HepG2 (cell line): ENCODE measurements around the gene TEF. TPM values are rescaled to one million over a fixed set of nuclear protein-coding genes. Genes with fewer than 3 reads are reported as not detected.

Experiments
- EEA1 ChIP-seq: sonication (generic); formaldehyde crosslinking; IDR thresholded peaks from 2 replicates; pipeline ENCODE4 v1.5.1; 2020; ENCODE audit warnings: mild to moderate bottlenecking, missing genetic modification reagents, borderline replicate concordance
- FOXA1 ChIP-seq, 2 experiments: fragments of 450-650 bp in 1 of 2; sonication (generic) in 1 of 2; formaldehyde crosslinking in 1 of 2; IDR thresholded peaks; 2 replicates each; pipeline versions ENCODE4 v1.4.0 to v1.6.1; 2016 to 2020; ENCODE audit warnings: missing genetic modification reagents in 1 of 2
- KLF9 ChIP-seq: IDR thresholded peaks from 2 replicates; pipeline ENCODE4 v1.6.1; 2016; ENCODE audit warnings: low read depth
- MTERF4 ChIP-seq: sonication (generic); formaldehyde crosslinking; IDR thresholded peaks from 2 replicates; pipeline ENCODE4 v1.8.0; 2023; ENCODE audit warnings: mild to moderate bottlenecking, missing genetic modification reagents
- PCBP1 ChIP-seq: fragments of 200-400 bp; formaldehyde crosslinking; IDR thresholded peaks from 2 replicates; pipeline ENCODE4 v1.6.1; 2017; ENCODE audit warnings: mild to moderate bottlenecking, low read depth, low read length, borderline replicate concordance
- SKI ChIP-seq: fragments of 450-650 bp; IDR thresholded peaks from one replicate; pipeline ENCODE4 v1.6.1; 2018; ENCODE audit warnings: mild to moderate bottlenecking; ENCODE audit not compliant: partially characterized antibody
- SP1 ChIP-seq, 2 experiments: fragments of 450-650 bp in 1 of 2; sonication (generic) in 1 of 2; formaldehyde crosslinking in 1 of 2; IDR thresholded peaks; 2 replicates each; pipeline versions ENCODE4 v1.4.0 to v1.6.1; 2016 to 2020; ENCODE audit warnings: missing genetic modification reagents in 1 of 2
- THAP11 ChIP-seq: IDR thresholded peaks from 2 replicates; pipeline ENCODE4 v1.6.1; 2016; ENCODE audit warnings: missing biosample characterization, missing genetic modification reagents
- ZBTB21 ChIP-seq: sonication (generic); formaldehyde crosslinking; IDR thresholded peaks from 2 replicates; pipeline ENCODE4 v1.4.0; 2020; ENCODE audit warnings: missing genetic modification reagents
- ZC3H13 ChIP-seq: sonication (generic); formaldehyde crosslinking; IDR thresholded peaks from 2 replicates; pipeline ENCODE4 v1.8.1; 2023; ENCODE audit warnings: mild to moderate bottlenecking, missing genetic modification reagents, moderate library complexity
- ZNF143 ChIP-seq: sonication (generic); formaldehyde crosslinking; IDR thresholded peaks from 2 replicates; pipeline ENCODE4 v1.4.0; 2020; ENCODE audit warnings: missing genetic modification reagents
- ZNF367 ChIP-seq: sonication (generic); formaldehyde crosslinking; IDR thresholded peaks from 2 replicates; pipeline ENCODE4 v1.4.0; 2020; ENCODE audit warnings: missing genetic modification reagents, borderline replicate concordance
- ZNF441 ChIP-seq: sonication (generic); formaldehyde crosslinking; IDR thresholded peaks from 2 replicates; pipeline ENCODE4 v1.7.0; 2021; ENCODE audit warnings: missing genetic modification reagents, borderline replicate concordance
- ZNF460 ChIP-seq: sonication (generic); formaldehyde crosslinking; IDR thresholded peaks from 2 replicates; pipeline ENCODE4 v1.5.1; 2020; ENCODE audit warnings: missing genetic modification reagents, mild to moderate bottlenecking, borderline replicate concordance
- ZNF564 ChIP-seq: sonication (generic); formaldehyde crosslinking; IDR thresholded peaks from 2 replicates; pipeline ENCODE4 v1.8.1; 2023; ENCODE audit warnings: mild to moderate bottlenecking, missing genetic modification reagents
- ZNF670 ChIP-seq: sonication (generic); formaldehyde crosslinking; IDR thresholded peaks from 2 replicates; pipeline ENCODE4 v1.8.0; 2022; ENCODE audit warnings: mild to moderate bottlenecking, missing genetic modification reagents, borderline replicate concordance
- ZNF720 ChIP-seq: sonication (generic); formaldehyde crosslinking; IDR thresholded peaks from 2 replicates; pipeline ENCODE4 v1.4.0; 2020; ENCODE audit warnings: missing genetic modification reagents
- ZNF841 ChIP-seq: sonication (generic); formaldehyde crosslinking; IDR thresholded peaks from 2 replicates; pipeline ENCODE4 v1.8.1; 2023; ENCODE audit warnings: missing genetic modification reagents, borderline replicate concordance
- ZNF850 ChIP-seq: sonication (generic); formaldehyde crosslinking; conservative IDR thresholded peaks from 2 replicates; pipeline ENCODE4 v1.9.0; 2021; ENCODE audit warnings: mild to moderate bottlenecking, missing genetic modification reagents
- polyA plus RNA-seq, 8 experiments: library from polyadenylated mRNA; depleted of rRNA in 3 of 8; stranded (reverse) in 7 of 8; unstranded in 1 of 8; fragments of >200 nt; fragmentation: Illumina TruSeq in 4 of 8; extraction: Trizol in 4 of 8; gene quantifications; 2 replicates each; pipeline versions ENCODE4 v1.2.1 to v1.2.3, GENCODE V29; 2011 to 2016; ENCODE audit warnings: low read depth in 4 of 8, missing spikeins in 1 of 8, mixed read lengths in 1 of 8; ENCODE audit not compliant: insufficient read depth in 1 of 8
- total RNA-seq, 5 experiments: library from RNA; depleted of rRNA; stranded (reverse); fragments of >200 nt; fragmentation: Illumina TruSeq; extraction: Trizol; gene quantifications; 2 replicates each; pipeline ENCODE4 v1.2.3, GENCODE V29; 2016; ENCODE audit warnings: low read depth in 1 of 5
- TF ChIP-seq, protein P1 (sequence below): sonication (generic); formaldehyde crosslinking; conservative IDR thresholded peaks from 2 replicates; pipeline ENCODE4 v1.4.0; 2020; ENCODE audit warnings: mild to moderate bottlenecking, missing genetic modification reagents, moderate library complexity
- TF ChIP-seq, protein P2 (sequence below), 2 experiments: IDR thresholded peaks; 2 replicates each; pipeline ENCODE4 v1.6.1; 2011 to 2012; ENCODE audit warnings: low read length in 2 of 2, borderline replicate concordance in 1 of 2, low read depth in 1 of 2, mild to moderate bottlenecking in 1 of 2, moderate library complexity in 1 of 2

The TEF gene
- total and polyA plus RNA-seq, 2 of the 13 experiments (the other 11 are each of a cell fraction or from before 2014, with no cell fraction given) = 7.6 to 11.2 TPM

DNA sequence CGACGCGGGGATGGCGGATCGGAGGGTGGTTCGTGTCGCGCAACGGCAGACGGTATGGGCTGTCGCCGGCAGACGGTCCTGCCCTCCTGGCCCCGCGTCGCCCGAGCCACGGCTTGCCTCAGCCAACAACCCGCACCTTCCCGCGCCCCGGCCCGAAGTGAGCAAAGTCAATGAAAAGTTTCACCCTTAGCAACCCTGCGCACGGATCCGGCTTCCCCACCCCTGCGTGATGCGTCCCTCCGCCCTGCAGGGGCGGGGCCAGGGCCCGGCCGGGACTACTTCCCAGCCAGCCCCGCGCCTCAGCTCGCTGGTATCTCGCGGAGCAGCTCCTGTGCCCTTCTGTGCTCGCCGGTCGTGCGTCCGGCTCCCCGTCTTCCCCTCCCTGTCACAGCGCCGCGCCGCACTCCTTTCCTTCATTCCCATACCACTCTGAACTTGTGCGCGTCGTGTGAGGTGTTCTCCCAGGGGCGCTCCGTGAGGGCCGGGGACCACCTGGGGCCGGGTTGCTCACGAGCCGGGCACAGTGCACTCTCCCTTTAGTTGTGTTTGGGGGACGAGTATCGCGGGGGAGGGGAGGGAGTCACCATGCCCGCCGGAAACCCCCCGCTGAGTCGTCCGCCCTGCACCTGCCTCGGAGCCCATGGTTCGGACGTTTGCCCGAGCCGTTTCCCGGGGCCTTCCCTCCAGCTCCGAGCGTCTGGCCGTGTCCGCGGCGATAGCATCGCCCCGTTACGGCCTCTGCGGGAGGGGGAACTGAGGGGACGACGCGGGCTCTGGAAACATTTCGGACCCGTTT, 65.1 kb downstream of the TEF start, which contains the start of gene TOB2 (continued):
- TF ChIP-seq ZBTB21 (peak; percentile 61), ZNF720 (CRISPR knock-in tag) (no peak), FOXA1 (IDR thresholded peaks at IDR 0.05) (no peak), FOXA1 (CRISPR knock-in tag; IDR thresholded peaks at IDR 0.05) (peak; percentile 45; the same call in 1 of the 2 replicates), ZC3H13 (CRISPR knock-in tag) (peak; percentile 97), THAP11 (CRISPR knock-in tag) (peak; percentile 96), ZNF850 (CRISPR knock-in tag) (peak; percentile 11; the same call in 1 of the 2 replicates), ZNF441 (CRISPR knock-in tag) (peak; percentile 72), ZNF460 (no peak; the same call in 1 of the 2 replicates), PCBP1 (peak; percentile 100), ZNF841 (CRISPR knock-in tag) (peak; percentile 97), ZNF143 (CRISPR knock-in tag) (peak; percentile 84), MTERF4 (CRISPR knock-in tag) (peak; percentile 74), ZNF564 (peak; percentile 92), SP1 (IDR thresholded peaks at IDR 0.05) (0 out of 2 replicates have a peak, but pooled peaks have one; percentile 75), SP1 (CRISPR knock-in tag; IDR thresholded peaks at IDR 0.05) (peak; percentile 100), KLF9 (CRISPR knock-in tag) (peak; percentile 80; the same call in 1 of the 2 replicates), SKI (peak; percentile 85), ZNF670 (CRISPR knock-in tag) (peak; percentile 86; the same call in 1 of the 2 replicates), ZNF367 (CRISPR knock-in tag) (peak; percentile 85; the same call in 1 of the 2 replicates), EEA1 (CRISPR knock-in tag) (peak; percentile 94)
- TF ChIP-seq, protein P1, sequence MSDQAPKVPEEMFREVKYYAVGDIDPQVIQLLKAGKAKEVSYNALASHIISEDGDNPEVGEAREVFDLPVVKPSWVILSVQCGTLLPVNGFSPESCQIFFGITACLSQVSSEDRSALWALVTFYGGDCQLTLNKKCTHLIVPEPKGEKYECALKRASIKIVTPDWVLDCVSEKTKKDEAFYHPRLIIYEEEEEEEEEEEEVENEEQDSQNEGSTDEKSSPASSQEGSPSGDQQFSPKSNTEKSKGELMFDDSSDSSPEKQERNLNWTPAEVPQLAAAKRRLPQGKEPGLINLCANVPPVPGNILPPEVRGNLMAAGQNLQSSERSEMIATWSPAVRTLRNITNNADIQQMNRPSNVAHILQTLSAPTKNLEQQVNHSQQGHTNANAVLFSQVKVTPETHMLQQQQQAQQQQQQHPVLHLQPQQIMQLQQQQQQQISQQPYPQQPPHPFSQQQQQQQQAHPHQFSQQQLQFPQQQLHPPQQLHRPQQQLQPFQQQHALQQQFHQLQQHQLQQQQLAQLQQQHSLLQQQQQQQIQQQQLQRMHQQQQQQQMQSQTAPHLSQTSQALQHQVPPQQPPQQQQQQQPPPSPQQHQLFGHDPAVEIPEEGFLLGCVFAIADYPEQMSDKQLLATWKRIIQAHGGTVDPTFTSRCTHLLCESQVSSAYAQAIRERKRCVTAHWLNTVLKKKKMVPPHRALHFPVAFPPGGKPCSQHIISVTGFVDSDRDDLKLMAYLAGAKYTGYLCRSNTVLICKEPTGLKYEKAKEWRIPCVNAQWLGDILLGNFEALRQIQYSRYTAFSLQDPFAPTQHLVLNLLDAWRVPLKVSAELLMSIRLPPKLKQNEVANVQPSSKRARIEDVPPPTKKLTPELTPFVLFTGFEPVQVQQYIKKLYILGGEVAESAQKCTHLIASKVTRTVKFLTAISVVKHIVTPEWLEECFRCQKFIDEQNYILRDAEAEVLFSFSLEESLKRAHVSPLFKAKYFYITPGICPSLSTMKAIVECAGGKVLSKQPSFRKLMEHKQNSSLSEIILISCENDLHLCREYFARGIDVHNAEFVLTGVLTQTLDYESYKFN (CRISPR knock-in tag) = peak; percentile 74
- TF ChIP-seq, protein P2, sequence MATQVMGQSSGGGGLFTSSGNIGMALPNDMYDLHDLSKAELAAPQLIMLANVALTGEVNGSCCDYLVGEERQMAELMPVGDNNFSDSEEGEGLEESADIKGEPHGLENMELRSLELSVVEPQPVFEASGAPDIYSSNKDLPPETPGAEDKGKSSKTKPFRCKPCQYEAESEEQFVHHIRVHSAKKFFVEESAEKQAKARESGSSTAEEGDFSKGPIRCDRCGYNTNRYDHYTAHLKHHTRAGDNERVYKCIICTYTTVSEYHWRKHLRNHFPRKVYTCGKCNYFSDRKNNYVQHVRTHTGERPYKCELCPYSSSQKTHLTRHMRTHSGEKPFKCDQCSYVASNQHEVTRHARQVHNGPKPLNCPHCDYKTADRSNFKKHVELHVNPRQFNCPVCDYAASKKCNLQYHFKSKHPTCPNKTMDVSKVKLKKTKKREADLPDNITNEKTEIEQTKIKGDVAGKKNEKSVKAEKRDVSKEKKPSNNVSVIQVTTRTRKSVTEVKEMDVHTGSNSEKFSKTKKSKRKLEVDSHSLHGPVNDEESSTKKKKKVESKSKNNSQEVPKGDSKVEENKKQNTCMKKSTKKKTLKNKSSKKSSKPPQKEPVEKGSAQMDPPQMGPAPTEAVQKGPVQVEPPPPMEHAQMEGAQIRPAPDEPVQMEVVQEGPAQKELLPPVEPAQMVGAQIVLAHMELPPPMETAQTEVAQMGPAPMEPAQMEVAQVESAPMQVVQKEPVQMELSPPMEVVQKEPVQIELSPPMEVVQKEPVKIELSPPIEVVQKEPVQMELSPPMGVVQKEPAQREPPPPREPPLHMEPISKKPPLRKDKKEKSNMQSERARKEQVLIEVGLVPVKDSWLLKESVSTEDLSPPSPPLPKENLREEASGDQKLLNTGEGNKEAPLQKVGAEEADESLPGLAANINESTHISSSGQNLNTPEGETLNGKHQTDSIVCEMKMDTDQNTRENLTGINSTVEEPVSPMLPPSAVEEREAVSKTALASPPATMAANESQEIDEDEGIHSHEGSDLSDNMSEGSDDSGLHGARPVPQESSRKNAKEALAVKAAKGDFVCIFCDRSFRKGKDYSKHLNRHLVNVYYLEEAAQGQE (IDR thresholded peaks at IDR 0.05; ENCODE audit: borderline replicate concordance in 1 of 2, low read depth in 1 of 2, low read length in 2 of 2) = peak in 1 of 2 experiments; percentile 84; a peak in 3 of 4 replicates
